ENCODE results near the gene CTXND2.
"Not testable (repeated sequence)": the region's sequence is repeated elsewhere in the genome, so short reads cannot be mapped to it uniquely, and the experiment has no call there.

CTXND2 gene

GRCh38 chr1:150875197-150876118 is 11.5 kb upstream of the CTXND2 start:
- H3K27ac Mint-ChIP-seq = peak overlapping the region; percentile 92
- no peaks in the 10 kb centered on the region for H3K27me3 Mint-ChIP-seq
- DNase-seq = no peak
- H3K36me3 Mint-ChIP-seq (ENCODE audit: low read depth) = peaks cover 33% of the 10 kb centered on the region
- H3K4me1 Mint-ChIP-seq (ENCODE audit: low read depth) = peaks cover 41% of the 10 kb centered on the region
- peak overlapping the region; percentile 92 for H3K4me3 Mint-ChIP-seq
- no peaks in the 10 kb centered on the region for H3K9me3 Mint-ChIP-seq

GRCh38 chr1:150876119-150876454 is 10.8 kb upstream of the CTXND2 start:
- DNase-seq = no peak
- H3K27me3 Mint-ChIP-seq = no peaks in the 10 kb centered on the region
- H3K9me3 Mint-ChIP-seq = no peaks in the 10 kb centered on the region
- peaks cover 39% of the 10 kb centered on the region for H3K4me1 Mint-ChIP-seq (ENCODE audit: low read depth)
- H3K4me3 Mint-ChIP-seq = peak overlapping the region; percentile 92
- H3K36me3 Mint-ChIP-seq (ENCODE audit: low read depth) = peaks cover 27% of the 10 kb centered on the region
- peak overlapping the region; percentile 92 for H3K27ac Mint-ChIP-seq

- H3K9me3 Mint-ChIP-seq; H3K27me3 Mint-ChIP-seq; H3K4me3 Mint-ChIP-seq; H3K27ac Mint-ChIP-seq; H3K36me3 Mint-ChIP-seq (ENCODE audit: low read depth); DNase-seq: not testable (repeated sequence)
- H3K4me1 Mint-ChIP-seq (ENCODE audit: low read depth) = peaks cover 41% of the 10 kb centered on the region
Observed at GRCh38 chr1:150878931-150879330, 8.0 kb upstream of the CTXND2 start.

GRCh38 chr1:150881331-150882070 is 5.4 kb upstream of the CTXND2 start:
- no peak for DNase-seq
- Mint-ChIP-seq H3K4me3 (no peak overlapping the region), H3K27me3 (no peaks in the 10 kb centered on the region), H3K27ac (no peak overlapping the region), H3K36me3 (ENCODE audit: low read depth) (peaks cover 2% of the 10 kb centered on the region), H3K9me3 (no peaks in the 10 kb centered on the region), H3K4me1 (ENCODE audit: low read depth) (peaks cover 22% of the 10 kb centered on the region)

- H3K27me3 Mint-ChIP-seq; H3K9me3 Mint-ChIP-seq; H3K36me3 Mint-ChIP-seq (ENCODE audit: low read depth); DNase-seq; H3K27ac Mint-ChIP-seq; H3K4me3 Mint-ChIP-seq: not testable (repeated sequence)
- H3K4me1 Mint-ChIP-seq (ENCODE audit: low read depth) = peaks cover 19% of the 10 kb centered on the region
Observed at GRCh38 chr1:150883121-150883520, 3.8 kb upstream of the CTXND2 start.

GRCh38 chr1:150888727-150889126 is 1.8 kb downstream of the CTXND2 start:
- Mint-ChIP-seq H3K4me3 (no peak overlapping the region), H3K27ac (no peak overlapping the region)

GRCh38 chr1:150890033-150890416 is 3.1 kb downstream of the CTXND2 start:
- Mint-ChIP-seq H3K9me3 (no peaks in the 10 kb centered on the region), H3K27ac (peak overlapping the region; percentile 69), H3K4me1 (ENCODE audit: low read depth) (peaks cover 31% of the 10 kb centered on the region), H3K27me3 (no peaks in the 10 kb centered on the region), H3K4me3 (peak overlapping the region; percentile 35), H3K36me3 (ENCODE audit: low read depth) (no peaks in the 10 kb centered on the region)
- DNase-seq = no peak

More at GRCh38 chr1:150888727-150889126, 1.8 kb downstream of the CTXND2 start:
- no peaks in the 10 kb centered on the region for H3K9me3 Mint-ChIP-seq
- H3K36me3 Mint-ChIP-seq (ENCODE audit: low read depth) = no peaks in the 10 kb centered on the region
- DNase-seq = no peak
- H3K4me1 Mint-ChIP-seq (ENCODE audit: low read depth) = peaks cover 32% of the 10 kb centered on the region
- H3K27me3 Mint-ChIP-seq = no peaks in the 10 kb centered on the region

GRCh38 chr1:150893336-150893913 is 6.5 kb downstream of the CTXND2 start:
- Mint-ChIP-seq H3K27me3 (no peaks in the 10 kb centered on the region), H3K9me3 (no peaks in the 10 kb centered on the region), H3K4me1 (ENCODE audit: low read depth) (peaks cover 33% of the 10 kb centered on the region), H3K4me3 (no peak overlapping the region), H3K27ac (no peak overlapping the region), H3K36me3 (ENCODE audit: low read depth) (no peaks in the 10 kb centered on the region)
- DNase-seq = no peak

GRCh38 chr1:150895618-150896017 is 8.7 kb downstream of the CTXND2 start:
- Mint-ChIP-seq H3K4me1 (ENCODE audit: low read depth) (peaks cover 15% of the 10 kb centered on the region), H3K27ac (no peak overlapping the region), H3K4me3 (no peak overlapping the region), H3K27me3 (no peaks in the 10 kb centered on the region), H3K36me3 (ENCODE audit: low read depth) (no peaks in the 10 kb centered on the region), H3K9me3 (no peaks in the 10 kb centered on the region)
- no peak for DNase-seq

- not testable (repeated sequence) for DNase-seq; H3K27ac Mint-ChIP-seq; H3K27me3 Mint-ChIP-seq; H3K36me3 Mint-ChIP-seq (ENCODE audit: low read depth); H3K4me1 Mint-ChIP-seq (ENCODE audit: low read depth); H3K4me3 Mint-ChIP-seq; H3K9me3 Mint-ChIP-seq
Observed at GRCh38 chr1:150899795-150900194, 12.9 kb downstream of the CTXND2 start.

GRCh38 chr1:150902346-150902745 is 15.4 kb downstream of the CTXND2 start:
- no peaks in the 10 kb centered on the region for H3K36me3 Mint-ChIP-seq (ENCODE audit: low read depth)
- DNase-seq = no peak
- no peaks in the 10 kb centered on the region for H3K9me3 Mint-ChIP-seq
- H3K4me3 Mint-ChIP-seq = no peak overlapping the region
- H3K27ac Mint-ChIP-seq = no peak overlapping the region
- peaks cover 10% of the 10 kb centered on the region for H3K4me1 Mint-ChIP-seq (ENCODE audit: low read depth)
- H3K27me3 Mint-ChIP-seq = no peaks in the 10 kb centered on the region

GRCh38 chr1:150902751-150903150 is 15.8 kb downstream of the CTXND2 start:
- H3K27me3 Mint-ChIP-seq = no peaks in the 10 kb centered on the region
- H3K4me3 Mint-ChIP-seq = no peak overlapping the region
- H3K36me3 Mint-ChIP-seq (ENCODE audit: low read depth) = no peaks in the 10 kb centered on the region
- H3K9me3 Mint-ChIP-seq = no peaks in the 10 kb centered on the region
- H3K4me1 Mint-ChIP-seq (ENCODE audit: low read depth) = peaks cover 11% of the 10 kb centered on the region
- H3K27ac Mint-ChIP-seq = no peak overlapping the region
- no peak for DNase-seq

- Mint-ChIP-seq H3K4me1 (ENCODE audit: low read depth) (peaks cover 17% of the 10 kb centered on the region), H3K27me3 (no peaks in the 10 kb centered on the region), H3K9me3 (no peaks in the 10 kb centered on the region), H3K4me3 (no peak overlapping the region), H3K27ac (no peak overlapping the region), H3K36me3 (ENCODE audit: low read depth) (no peaks in the 10 kb centered on the region)
- no peak for DNase-seq
Observed at GRCh38 chr1:150905301-150905700, 18.4 kb downstream of the CTXND2 start.

- H3K27me3 Mint-ChIP-seq = no peaks in the 10 kb centered on the region
- no peak overlapping the region for H3K27ac Mint-ChIP-seq
- no peaks in the 10 kb centered on the region for H3K36me3 Mint-ChIP-seq (ENCODE audit: low read depth)
- H3K4me3 Mint-ChIP-seq = no peak overlapping the region
- no peak for DNase-seq
- H3K4me1 Mint-ChIP-seq (ENCODE audit: low read depth) = peaks cover 17% of the 10 kb centered on the region
- no peaks in the 10 kb centered on the region for H3K9me3 Mint-ChIP-seq
Observed at GRCh38 chr1:150906329-150906728, 19.4 kb downstream of the CTXND2 start.

- H3K9me3 Mint-ChIP-seq = no peaks in the 10 kb centered on the region
- DNase-seq = no peak
- no peaks in the 10 kb centered on the region for H3K36me3 Mint-ChIP-seq (ENCODE audit: low read depth)
- H3K4me3 Mint-ChIP-seq = no peak overlapping the region
- no peak overlapping the region for H3K27ac Mint-ChIP-seq
- H3K4me1 Mint-ChIP-seq (ENCODE audit: low read depth) = peaks cover 17% of the 10 kb centered on the region
- H3K27me3 Mint-ChIP-seq = no peaks in the 10 kb centered on the region
Observed at GRCh38 chr1:150906813-150907212, 19.9 kb downstream of the CTXND2 start.

Data from activated T-cell treated with anti-CD3 and anti-CD28 coated beads, Interleukin-2, amount 50 U/mL, for 24 hours (primary cell).